Measurements from ENCODE around the gene RGS19.

Gene RGS19

DNA sequence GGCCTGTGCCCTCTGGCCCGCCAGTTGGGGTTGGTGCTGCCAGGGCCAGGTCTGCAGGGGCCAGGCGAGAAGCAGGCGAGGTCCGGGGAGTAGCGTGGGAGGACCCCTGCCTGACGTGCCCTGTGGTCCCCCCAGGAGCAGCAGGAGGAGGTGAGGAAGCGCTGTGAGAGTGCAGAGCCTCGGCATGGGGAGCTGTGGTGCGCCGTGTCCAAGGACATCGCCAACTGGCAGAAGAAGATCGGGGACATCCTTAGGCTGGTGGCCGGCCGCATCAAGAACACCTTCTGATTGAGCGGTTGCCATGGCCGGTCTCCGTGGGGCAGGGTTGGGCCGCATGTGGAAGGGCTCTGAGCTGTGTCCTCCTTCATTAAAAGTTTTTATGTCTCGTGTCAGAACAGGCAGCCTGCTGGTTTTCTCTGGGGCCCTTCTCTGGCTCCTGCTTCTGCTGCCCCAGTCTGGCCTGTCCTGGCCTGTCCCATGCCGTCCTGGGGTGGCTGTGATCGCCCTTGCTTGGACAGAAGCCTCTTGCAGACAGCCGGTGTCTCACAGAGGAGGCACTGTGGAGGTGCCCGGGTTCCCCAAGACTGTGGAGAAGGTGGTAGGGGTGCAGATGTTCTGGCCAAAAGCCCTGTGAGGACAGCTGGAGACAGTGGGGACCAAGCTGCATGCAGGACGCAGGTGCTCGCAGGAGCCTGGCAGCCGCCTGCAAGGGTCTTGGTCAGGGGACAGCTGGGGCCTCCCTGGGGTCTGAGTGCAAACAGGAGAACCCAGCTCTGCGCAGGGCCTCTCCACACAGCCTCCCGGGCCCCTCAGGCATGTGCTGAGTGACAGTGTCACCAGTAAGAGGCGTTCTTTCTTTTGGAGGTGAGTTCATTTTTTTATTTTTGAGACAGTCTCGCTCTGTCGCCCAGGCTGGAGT lies 46.4 kb downstream of the RGS19 start:
- DNase-seq = no peak

DNA sequence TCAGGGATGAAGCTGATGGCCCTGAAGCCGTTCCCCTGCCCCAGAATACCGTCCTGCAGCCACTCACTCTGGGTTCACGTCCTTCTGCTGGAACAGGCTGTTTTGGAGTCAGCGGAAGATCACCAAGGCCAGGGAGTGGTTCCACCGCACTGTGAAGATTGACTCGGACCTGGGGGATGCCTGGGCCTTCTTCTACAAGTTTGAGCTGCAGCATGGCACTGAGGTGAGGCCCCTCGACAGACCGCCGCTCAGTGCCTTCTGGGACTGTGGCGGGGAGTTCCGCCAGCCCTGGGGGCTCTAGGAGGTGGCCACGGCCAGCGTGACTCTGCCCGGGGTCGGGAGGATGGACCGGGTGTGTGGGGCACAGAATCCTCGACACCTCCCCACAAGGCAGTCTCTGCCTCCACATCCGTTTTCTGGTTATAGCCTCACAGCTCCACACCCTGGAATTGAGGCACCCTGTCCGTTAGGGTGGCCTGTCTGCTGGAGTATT lies 47.5 kb downstream of the RGS19 start:
- DNase-seq = no peak

DNA sequence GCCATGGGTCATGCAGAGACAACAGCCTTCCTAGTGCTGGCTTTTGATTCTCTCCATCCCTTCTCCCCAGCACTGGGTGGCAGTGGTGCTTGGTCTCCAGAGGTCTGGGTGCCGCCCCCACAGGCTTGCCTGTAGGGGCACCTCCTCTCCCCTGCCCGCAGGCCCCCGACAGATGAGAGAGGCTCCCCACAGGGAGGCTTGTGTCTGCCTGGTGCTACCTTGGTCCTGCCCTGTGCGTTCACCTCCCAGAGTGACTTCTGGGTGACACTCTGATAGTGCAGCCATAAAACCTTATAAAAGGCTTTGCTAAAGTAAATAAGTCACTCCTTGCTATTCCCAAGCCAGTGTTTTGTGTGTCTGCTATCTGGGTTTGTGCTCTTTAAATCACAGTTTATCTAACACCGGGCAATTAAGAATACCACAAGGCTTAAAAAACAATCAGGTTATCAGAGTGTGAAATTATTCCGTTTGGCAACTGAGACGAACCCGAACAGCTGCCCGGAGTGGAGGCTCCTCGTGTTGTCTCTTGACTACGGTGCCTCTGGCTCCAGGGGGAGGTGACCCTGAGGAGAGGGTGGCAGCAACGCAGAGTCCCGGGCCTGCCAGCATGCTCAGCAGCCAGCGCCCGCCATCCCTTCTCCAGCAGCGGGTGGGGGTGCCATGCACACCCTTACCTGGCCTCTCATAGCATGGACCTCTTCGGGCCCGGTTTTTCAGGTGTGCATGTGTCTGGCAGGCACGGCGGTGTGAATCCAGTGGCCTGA lies 48.8 kb downstream of the RGS19 start:
- no peak for DNase-seq

DNA sequence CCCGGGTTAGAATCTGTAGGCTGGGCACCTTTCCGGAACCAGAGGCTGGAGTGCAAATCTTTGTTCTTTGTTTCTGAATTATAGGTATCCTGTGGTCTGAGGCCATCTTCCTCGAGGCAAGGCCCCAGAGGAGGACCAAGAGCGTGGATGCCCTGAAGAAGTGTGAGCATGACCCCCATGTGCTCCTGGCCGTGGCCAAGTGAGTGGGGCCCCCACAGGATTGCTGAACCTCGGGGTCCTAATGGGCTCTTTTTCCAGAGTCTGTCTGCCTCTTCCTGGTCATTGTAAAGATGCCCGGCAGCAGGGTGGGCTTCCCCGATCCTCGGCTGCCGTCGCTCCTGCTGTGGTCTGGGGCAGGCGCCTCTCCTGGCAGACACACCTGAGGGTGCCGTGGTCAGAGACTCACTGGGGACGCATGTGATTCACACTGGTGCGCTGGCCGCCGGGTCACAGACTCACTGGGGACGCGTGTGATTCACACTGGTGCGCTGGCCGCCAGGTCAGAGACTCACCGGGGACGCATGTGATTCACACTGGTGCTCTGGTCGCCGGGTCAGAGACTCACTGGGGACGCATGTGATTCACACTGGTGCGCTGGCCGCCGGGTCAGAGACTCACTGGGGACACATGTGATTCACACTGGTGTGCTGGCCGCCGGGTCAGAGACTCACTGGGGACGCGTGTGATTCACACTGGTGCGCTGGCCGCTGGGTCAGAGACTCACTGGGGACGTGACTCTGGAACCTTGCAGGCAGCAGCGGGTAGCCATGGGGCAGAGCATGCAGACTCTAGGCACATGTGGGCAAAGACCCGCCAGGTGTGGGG lies 49.8 kb downstream of the RGS19 start:
- DNase-seq = no peak

DNA sequence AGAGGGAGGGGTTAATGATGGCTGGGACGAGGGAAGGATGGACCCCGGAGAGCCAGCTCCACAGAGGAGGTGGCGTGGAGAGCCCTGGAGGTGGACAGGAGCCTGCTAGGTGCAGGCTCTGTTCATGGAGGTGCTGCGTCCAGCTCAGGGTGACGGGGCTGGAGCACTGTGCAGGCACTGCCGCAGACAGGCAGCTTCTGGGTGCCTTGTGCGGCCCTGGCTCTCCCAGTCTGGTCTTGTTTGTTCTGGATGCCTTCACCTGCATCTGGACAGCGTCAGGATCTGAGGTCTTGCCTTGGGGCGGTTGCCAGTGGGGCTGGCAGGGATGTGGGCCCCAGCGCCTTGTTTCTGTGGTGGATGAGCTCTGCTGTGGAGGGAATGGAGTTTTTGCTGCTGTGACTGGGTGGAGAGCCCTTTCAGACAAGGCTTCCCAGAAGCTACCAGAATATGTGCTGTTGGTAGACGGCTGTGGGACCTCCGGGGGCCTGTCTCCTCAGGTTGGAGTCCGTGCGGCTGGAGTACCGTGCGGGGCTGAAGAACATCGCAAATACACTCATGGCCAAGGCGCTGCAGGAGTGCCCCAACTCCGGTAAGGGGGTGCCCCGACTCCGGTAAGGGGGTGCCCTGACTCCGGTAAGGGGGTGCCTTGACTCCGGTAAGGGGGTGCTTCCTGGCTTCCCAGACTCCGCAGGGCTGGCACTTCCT lies 51.2 kb downstream of the RGS19 start:
- DNase-seq = no peak

DNA sequence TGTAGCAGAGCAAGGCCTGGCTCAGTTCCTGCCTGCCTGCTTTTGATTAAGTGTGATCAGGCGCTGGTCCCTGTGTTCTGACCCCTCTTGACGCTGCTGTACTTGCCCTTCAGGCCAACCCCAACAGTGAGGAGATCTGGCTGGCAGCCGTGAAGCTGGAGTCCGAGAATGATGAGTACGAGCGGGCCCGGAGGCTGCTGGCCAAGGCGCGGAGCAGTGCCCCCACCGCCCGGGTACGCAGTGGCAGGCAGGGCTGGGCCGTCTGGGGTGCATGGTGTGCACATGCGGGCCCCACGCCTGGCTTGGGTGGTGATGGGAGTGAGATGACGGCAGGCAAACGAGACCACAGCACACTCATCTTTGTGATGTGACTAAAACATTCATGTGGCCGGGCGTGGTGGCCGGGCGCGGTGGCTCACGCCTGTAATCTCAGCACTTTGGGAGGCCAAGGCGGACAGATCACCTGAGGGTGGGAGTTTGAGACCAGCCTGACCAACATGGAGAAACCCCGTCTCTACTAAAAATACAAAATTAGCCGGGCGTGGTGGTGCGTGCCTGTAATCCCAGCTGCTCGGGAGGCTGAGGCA lies 53.4 kb downstream of the RGS19 start:
- DNase-seq = no peak

DNA sequence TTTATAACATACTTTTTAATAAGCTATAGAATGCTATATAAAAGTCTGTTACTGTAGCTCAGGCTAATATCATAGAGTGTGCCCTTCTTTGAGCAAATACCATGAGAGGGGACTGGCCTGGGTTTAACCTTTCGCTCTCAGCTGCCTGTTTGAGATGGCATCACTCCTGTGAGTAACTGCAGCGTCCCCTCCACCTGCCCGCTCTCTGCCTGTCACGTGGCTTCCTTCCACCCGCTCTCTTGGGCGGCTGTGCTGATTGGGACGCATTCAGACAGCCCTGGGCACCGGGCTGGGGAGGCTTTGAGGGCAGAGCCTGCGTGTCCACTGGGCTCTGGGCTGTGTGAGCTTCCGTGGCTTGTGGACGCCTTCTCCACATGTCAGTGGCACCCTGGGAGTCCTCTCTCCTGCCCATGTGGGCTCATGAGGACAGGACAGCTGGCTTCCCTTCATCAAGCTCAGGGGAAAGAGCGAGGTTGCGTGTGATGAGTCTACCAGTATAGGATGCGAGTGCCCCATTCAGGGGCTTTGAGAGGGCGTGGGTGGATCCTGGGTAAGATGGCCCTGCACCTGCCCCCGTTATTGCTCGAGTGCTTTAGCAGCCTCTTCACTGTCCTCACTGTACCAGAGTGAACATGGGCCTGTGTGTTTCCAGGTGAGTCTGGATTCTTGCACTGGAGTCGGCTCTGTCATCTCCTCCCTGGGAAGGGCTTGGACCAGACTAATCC lies 54.1 kb downstream of the RGS19 start:
- DNase-seq = no peak

DNA sequence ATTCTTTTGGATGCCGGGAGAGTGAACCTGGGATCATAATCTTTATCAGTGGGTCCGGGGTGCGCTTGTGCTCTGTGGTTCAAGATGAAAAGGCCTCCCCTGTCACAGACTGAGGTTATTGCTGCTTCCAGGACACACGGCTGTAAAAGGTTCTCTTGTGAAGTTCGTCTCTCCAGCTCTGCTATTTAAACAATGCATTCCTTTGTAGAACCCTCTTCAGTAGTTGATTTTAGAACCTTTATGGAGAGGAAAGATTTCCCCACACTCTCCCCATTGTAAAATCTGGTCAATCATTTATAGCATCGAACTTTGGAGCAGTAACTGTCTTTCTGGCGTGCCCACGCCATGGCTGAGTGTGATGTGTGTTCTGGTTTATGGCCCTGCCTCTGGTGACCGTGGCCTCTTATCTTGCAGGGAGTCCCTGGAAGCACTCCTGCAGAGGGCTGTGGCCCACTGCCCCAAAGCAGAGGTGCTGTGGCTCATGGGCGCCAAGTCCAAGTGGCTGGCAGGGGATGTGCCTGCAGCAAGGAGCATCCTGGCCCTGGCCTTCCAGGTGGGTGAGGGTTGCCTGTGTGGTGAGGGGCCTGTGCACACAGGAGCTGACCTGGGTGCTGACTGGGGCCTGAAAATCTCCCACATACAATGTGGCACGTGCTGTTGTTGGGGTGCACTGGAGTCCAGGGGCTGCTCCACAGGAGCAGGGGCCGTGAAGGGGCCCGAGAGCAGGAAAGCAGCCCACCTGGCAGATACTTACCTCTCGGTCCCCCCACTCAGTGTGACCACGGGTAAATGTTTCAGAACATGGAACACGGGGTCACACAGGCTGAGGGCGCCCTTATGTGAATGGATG lies 55.0 kb downstream of the RGS19 start:
- no peak for DNase-seq

DNA sequence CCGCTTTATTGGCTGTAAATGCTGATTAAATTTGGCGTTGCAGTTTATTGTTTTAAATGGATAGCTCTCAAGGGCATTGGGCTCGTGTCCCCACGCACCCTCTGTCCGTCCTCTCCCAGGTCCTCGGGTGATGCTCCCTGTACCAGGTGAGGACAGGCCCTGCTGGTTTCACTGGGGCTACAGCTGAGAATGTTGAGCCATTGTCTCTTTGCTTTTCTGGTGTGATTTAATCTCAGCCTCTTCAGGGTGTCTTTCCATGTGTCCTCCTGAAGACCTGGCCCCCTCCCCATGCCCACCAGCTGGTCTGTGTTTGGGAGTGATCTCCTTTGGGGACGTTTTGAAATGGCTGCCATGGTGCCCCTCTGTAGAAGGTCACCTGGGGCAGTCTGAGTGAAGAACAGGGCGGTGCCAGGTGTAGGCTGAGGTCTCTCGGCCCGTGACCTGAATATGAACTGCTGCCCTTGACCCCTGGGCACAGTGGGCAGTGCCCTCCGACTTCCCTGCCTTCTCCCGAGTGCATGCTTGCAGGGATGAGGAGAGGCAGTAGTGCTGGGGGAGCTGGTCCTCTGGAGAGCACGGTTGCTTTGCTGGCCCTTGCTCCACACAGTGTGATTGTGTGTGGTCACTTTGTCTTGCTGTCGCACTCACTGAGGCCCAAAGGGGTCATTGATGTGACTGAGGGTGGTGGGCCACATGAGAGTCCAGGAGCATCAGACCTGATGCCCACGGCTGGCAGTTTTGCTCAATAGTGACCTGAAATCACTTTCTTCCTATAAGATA lies 55.8 kb downstream of the RGS19 start:
- DNase-seq = no peak
